GM18868 (cell line): ENCODE data around the gene AACS.
A peak's percentile ranks its signal among the peaks of the same experiment; 100 is the strongest.

Experiments
- ATAC-seq: cut with Tn5 transposase; IDR thresholded peaks from one replicate; pipeline ENCODE4 v1.9.1; 2021; ENCODE audit warnings: mild to moderate bottlenecking, moderate library complexity; ENCODE audit not compliant: unreplicated experiment

The AACS gene

GRCh38 chr12:125183187-125184067 lies 118.2 kb downstream of the AACS start:
- ATAC-seq = peak; percentile 70

DNA sequence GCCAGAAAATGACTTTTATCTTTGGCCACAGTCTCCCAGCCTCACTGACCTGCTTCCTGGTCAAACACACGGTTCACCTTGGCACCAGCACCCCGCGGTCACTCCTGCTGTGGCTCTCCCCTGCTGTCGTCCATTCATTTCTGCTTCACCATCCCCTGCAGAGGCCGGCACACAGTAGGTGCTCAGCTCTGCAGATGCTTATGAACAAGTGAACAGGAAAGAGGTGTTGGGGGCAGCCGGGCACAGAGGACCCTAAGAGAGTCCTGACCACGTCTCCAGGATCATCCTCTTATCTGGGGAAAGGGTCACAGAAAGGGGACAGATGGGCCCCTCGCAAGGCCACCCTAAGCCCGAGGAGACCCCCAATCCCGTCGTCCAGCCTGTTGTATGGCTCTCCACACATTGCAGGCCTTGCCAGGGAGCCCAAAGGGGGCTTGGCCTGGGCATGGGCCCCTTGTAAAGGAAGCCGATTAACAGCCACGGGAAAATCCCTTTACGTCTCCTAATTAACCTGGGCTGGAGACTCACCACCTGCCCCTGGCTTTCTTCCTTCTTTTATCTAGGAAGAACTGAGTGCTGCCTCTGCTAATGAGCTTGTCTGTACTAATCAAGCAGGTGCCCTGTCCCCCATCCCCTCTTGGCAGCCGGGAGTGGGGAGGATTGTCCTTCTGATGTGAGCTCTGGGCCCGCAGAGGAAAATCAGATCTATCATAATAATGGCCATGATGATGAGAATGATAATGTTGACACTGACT lies 119.2 kb downstream of the AACS start:
- no peak for ATAC-seq

GRCh38 chr12:125185311-125185739 lies 120.1 kb downstream of the AACS start:
- ATAC-seq = no peak

- ATAC-seq = peak; percentile 68
Observed at GRCh38 chr12:125185740-125186470, 120.7 kb downstream of the AACS start, which contains the start of gene TMEM132B. Gene TMEM132B, plus strand, starts transcription at chr12:125186386.

DNA sequence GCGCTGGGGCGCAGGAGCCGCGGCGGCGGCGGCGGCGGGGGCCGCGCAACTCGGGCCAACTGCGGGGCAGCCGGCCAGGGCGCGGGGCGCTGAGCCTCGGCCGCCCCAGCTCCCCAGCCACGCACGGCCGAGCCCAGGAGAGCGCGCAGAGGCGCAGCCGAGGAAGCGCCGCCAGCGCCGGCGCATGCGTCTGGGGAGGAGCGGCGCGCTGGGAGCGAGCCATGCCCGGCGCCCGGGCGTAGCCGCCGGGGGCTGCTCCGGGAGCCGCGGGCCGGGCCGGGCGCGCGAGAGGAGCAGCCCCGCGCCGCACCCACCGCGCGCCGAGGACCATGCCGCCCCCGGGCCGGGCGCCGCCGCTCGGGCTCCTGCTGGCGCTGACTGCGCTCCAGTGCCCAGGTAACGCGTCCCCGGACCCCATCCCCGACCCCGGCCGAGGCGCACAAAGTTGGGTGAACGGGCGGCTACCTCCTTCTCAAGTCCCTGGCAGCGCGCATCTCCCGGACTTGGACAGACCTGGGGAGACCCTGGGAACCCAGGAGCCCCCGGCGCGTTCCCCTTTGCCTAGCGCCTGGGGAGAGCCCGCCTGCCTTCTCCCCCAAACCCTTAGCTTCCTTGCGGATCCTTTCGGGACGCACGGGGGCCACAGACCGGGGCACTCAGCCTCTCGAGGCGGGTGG lies 121.4 kb downstream of the AACS start:
- ATAC-seq = peak; percentile 27

GRCh38 chr12:125187148-125187745 lies 122.0 kb downstream of the AACS start:
- ATAC-seq = no peak

GRCh38 chr12:125187780-125188741 lies 122.8 kb downstream of the AACS start:
- ATAC-seq = no peak

DNA sequence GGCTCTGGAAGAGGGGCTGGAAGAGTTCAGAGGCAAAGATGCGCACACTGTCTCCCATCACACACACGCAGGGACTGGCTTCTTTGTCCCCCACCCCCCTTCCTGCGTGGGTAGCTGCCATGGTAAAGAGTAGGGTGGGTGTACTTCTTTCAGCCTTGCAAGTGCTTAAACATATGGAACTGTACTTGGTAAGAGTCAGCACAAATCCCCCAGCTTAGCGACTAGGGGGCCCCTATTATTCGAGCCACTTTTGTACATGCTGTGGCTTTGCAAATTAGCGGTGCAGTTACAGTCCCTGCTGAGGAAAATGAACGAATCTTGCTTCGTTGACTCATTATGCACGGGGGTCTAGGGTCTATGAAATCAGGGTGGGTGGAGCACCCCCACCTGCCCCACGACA lies 123.8 kb downstream of the AACS start:
- ATAC-seq = no peak

DNA sequence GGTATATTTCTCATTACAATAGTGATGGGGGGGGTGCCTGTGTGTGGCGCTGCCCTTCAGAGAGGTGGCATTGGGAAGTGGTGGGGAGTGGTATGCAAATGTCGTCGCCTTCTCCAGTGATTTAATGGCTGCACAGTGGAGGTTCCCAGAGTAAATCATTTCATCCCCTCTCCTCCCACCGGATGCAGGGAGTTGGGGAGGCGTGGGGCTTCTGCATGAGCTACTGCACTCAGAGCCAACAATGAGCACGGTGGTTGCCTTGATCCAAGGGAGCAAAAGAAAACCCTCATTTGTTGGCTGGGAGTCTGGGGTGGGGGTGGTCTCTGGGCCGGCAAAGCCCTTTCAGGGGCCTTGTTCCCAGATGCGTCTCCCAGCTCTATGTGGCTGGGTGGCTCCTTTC lies 124.3 kb downstream of the AACS start:
- no peak for ATAC-seq

DNA sequence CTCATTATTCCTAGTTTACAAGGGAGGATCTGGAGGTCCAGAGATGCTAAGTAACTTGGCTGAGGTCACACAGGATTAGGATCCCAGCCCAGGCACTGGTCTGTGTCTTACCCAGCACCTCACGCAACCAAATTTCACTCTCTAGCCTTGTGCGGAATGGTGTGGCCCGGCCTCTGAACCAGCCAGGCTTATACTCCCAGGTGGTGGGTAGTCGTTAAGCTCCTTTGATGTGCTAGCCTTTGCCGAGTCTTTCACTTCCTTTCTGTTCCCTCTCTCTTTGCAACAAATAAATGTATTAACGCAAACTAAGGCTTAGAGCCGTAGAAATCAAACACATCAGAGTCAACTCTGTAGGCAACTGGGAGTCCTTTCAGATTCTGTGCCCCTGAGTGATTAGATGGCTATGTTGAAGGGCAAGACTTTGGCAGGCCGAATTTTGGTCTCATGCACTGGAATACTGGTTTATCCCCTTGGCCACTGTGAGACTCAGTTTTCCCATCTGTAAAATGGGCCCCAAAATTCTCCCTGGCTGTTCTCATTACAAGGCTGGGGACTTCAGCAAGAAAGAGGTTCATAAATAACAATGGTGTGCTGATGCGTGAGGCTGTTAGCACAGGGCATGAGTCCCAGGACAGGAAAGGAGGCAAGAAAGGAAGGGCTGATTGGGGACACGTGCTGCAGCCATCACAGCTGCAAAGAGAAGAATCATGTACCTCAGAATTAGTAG lies 126.3 kb downstream of the AACS start:
- no peak for ATAC-seq

DNA sequence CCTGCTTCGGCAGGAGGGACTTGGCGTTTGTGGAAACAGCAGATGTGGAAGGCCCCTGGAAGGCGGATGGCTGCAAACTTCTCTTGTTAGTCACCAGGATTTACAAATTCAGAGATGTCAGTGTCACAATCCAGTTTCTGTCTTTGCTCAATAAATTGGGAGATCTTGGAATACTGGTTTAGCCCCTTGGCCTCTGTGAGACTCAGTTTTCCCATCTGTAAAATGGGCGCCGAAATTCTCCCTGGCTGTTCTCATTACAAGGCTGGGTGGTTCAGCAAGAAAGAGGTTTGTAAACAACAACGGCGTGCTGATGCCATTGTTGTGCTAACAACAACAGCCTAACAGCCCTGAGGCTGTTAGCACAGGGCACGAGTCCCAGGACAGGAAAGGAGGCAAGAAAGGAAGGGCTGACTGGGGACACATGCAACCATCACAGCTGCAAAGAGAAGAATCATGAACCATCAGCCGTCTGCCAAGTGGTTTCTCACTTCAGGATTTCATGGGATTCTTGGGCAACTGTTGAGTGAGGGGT lies 127.5 kb downstream of the AACS start:
- no peak for ATAC-seq
